ENCODE measurements around the gene MAP3K21.

DNA sequence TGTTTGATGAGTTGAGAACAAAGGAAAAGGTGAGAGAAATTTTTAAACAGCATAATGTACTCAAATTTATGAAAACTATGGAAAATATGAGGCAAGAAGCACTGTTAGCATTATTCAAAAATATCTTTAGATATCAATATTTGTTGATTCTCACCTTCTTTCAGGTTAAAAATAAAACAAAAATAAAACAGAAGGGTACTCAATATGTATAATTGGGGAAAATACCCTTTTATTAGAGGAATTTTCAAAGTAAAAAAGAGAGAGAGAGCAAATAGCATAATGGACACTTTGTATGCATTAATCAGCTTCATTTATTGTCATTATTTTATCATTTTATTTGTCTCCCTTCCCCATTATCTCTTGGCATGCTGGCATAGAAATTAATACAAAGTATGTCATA lies 27.5 kb downstream of the MAP3K21 start:
- TF ChIP-seq, protein P1, sequence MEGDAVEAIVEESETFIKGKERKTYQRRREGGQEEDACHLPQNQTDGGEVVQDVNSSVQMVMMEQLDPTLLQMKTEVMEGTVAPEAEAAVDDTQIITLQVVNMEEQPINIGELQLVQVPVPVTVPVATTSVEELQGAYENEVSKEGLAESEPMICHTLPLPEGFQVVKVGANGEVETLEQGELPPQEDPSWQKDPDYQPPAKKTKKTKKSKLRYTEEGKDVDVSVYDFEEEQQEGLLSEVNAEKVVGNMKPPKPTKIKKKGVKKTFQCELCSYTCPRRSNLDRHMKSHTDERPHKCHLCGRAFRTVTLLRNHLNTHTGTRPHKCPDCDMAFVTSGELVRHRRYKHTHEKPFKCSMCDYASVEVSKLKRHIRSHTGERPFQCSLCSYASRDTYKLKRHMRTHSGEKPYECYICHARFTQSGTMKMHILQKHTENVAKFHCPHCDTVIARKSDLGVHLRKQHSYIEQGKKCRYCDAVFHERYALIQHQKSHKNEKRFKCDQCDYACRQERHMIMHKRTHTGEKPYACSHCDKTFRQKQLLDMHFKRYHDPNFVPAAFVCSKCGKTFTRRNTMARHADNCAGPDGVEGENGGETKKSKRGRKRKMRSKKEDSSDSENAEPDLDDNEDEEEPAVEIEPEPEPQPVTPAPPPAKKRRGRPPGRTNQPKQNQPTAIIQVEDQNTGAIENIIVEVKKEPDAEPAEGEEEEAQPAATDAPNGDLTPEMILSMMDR (IDR thresholded peaks at IDR 0.05), result no peak
- TF ChIP-seq POLR2A (IDR thresholded peaks at IDR 0.05), result no peak

Data from right lobe of liver (tissue), 4 donors.